ENCODE results near the gene IDI1.

DNA sequence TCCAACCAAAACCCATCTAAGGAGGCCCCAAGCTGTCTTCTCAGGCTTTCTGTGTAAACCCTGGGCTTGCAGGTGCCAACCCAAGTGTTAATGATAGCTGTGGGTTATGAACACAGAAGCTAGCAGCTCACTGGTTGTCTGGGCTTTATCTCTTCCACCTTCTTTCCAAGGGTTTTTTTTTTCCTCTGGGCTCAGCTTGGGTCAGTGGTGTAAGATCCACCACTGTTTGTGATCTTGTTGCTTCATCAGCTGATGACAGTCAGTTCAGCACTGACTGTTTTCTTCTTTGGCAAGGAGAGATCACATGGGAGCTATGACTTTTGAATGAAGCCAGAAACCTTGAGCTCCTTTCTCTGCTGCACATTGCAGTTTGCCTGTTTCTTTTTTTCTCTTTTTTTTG is 56.0 kb downstream of the IDI1 start:
- TF ChIP-seq CTCF (IDR thresholded peaks at IDR 0.05), result no peak
- no peak for TF ChIP-seq POLR2A (IDR thresholded peaks at IDR 0.05)
